ENCODE measurements around the gene RPS26.

DNA sequence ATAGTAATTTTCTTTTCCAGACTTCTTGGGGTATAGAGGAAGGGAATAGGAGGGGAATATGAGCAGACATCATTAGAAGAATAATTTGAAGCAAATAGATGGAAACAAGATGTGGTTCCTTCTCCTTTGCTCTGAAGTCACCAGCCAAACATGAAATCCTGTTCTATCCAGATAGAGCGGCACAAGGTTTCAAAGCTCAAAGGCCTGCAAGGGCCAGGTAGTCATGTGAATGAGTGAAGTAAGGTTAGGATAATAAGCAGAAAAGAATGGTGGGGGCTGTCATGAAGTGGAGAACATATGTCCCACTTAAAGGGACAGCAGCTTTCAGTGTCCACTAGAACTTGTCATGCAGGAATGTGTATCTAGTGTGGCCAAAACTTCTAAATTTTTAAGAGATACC lies 23.4 kb upstream of the RPS26 start:
- TF ChIP-seq, protein P1, sequence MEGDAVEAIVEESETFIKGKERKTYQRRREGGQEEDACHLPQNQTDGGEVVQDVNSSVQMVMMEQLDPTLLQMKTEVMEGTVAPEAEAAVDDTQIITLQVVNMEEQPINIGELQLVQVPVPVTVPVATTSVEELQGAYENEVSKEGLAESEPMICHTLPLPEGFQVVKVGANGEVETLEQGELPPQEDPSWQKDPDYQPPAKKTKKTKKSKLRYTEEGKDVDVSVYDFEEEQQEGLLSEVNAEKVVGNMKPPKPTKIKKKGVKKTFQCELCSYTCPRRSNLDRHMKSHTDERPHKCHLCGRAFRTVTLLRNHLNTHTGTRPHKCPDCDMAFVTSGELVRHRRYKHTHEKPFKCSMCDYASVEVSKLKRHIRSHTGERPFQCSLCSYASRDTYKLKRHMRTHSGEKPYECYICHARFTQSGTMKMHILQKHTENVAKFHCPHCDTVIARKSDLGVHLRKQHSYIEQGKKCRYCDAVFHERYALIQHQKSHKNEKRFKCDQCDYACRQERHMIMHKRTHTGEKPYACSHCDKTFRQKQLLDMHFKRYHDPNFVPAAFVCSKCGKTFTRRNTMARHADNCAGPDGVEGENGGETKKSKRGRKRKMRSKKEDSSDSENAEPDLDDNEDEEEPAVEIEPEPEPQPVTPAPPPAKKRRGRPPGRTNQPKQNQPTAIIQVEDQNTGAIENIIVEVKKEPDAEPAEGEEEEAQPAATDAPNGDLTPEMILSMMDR (conservative IDR thresholded peaks at IDR 0.05; ENCODE audit: low read length) = no peak
- no peak for TF ChIP-seq EZH2phosphoT487 (IDR thresholded peaks at IDR 0.05; ENCODE audit: borderline replicate concordance)
